HCT116 (cell line): ENCODE data around the gene MICAL1. TPM values are rescaled to one million over a fixed set of nuclear protein-coding genes. Genes with fewer than 3 reads are reported as not detected.

ENCODE experiments used
- ATAC-seq: fragments of 200-7000 bp; cut with Tn5 transposase; 2 replicates; pipeline ENCODE4 v1.9.1; 2020; ENCODE audit warnings: mild to moderate bottlenecking, moderate library complexity
- BruUV-seq: library from RNA; stranded (reverse); fragments of 400-500 nt; replicated peaks from 2 replicates; lab custom pipeline; 2021; lab: Mats Ljungman, UMichigan
- CTCF ChIA-PET: fragments of 300-600 bp; sonication (Branson Sonifier 250); formaldehyde crosslinking; loops from one replicate; lab custom pipeline; 2021; ENCODE audit warnings: antibody characterized with exemption; lab: Charles Lee
- POLR2A ChIA-PET: fragments of 300-600, 350-600 bp; sonication (Branson Sonifier 250); formaldehyde crosslinking; loops from one replicate; lab custom pipeline; 2021; ENCODE audit warnings: antibody characterized with exemption; lab: Charles Lee
- RAD21 ChIA-PET, 2 experiments: fragments of 300-600 bp; sonication (Branson Sonifier 250); formaldehyde crosslinking; loops; one replicate each; lab custom pipeline; 2023; ENCODE audit warnings: low total read pairs in 2 of 2; ENCODE audit not compliant: uncharacterized antibody in 2 of 2, unreplicated experiment in 2 of 2, low non-redundant PET in 1 of 2; lab: Charles Lee
- DNase-seq: peaks from one replicate; pipeline ENCODE4 v3.0.0-alpha.2; 2010; ENCODE audit warnings: low read depth, low spot score
- H2AFZ ChIP-seq: fragments of 200-600 bp; shearing (Covaris generic), sonication (generic); 2 replicates; pipeline ENCODE4 v1.6.1; 2017; ENCODE audit warnings: low read depth, mixed run types, mixed read lengths, antibody characterized with exemption, low read length; ENCODE audit not compliant: poor library complexity, severe bottlenecking
- H3K27ac ChIP-seq: 2 replicates; pipeline ENCODE4 v1.5.1; 2012; ENCODE audit warnings: low read depth, low read length
- H3K27me3 ChIP-seq: fragments of 200-600 bp; sonication (generic); 2 replicates; pipeline ENCODE4 v1.6.1; 2016; ENCODE audit warnings: mixed run types, low read length, mixed read lengths; ENCODE audit not compliant: insufficient read depth
- H3K36me3 ChIP-seq, 2 experiments: fragments of 200-500 bp in 1 of 2; fragments of 200-600 bp in 1 of 2; sonication (Bioruptor generic) in 1 of 2; sonication (generic) in 1 of 2; 2 replicates each; pipeline versions ENCODE4 v1.5.1 to v1.6.1; 2014 to 2016; ENCODE audit warnings: low read length in 2 of 2, inconsistent platforms in 1 of 2, mixed read lengths in 1 of 2, mixed run types in 1 of 2; ENCODE audit not compliant: insufficient read depth in 2 of 2, control insufficient read depth in 1 of 2
- H3K4me1 ChIP-seq, 2 experiments: fragments of 200-600 bp in 1 of 2; sonication (generic) in 1 of 2; 2 replicates each; pipeline versions ENCODE4 v1.5.1 to v1.6.1; 2012 to 2017; ENCODE audit warnings: low read length in 2 of 2, inconsistent platforms in 1 of 2, mild to moderate bottlenecking in 1 of 2, mixed read lengths in 1 of 2, mixed run types in 1 of 2, moderate library complexity in 1 of 2; ENCODE audit not compliant: insufficient read depth in 2 of 2, control insufficient read depth in 1 of 2
- H3K4me2 ChIP-seq: fragments of 200-600 bp; sonication (generic); 2 replicates; pipeline ENCODE4 v1.6.1; 2017; ENCODE audit warnings: mixed run types, low read length, mixed read lengths
- H3K4me3 ChIP-seq, 2 experiments: fragments of 200-600 bp in 1 of 2; sonication (generic) in 1 of 2; replicated peaks in 1 of 2; 2 replicates each; pipeline ENCODE4 v1.5.1; 2011 to 2016; ENCODE audit warnings: low read length in 2 of 2, control low read depth in 1 of 2, low read depth in 1 of 2, mild to moderate bottlenecking in 1 of 2, mixed read lengths in 1 of 2, mixed run types in 1 of 2
- H3K79me2 ChIP-seq: fragments of 200-600 bp; sonication (generic); 2 replicates; pipeline ENCODE4 v1.6.1; 2017; ENCODE audit warnings: mild to moderate bottlenecking, mixed run types, low read length, moderate library complexity, mixed read lengths; ENCODE audit not compliant: insufficient read depth
- H3K9ac ChIP-seq: fragments of 200-600 bp; sonication (generic); 2 replicates; pipeline ENCODE4 v1.6.1; 2016; ENCODE audit warnings: low read length, mixed read lengths
- H3K9me2 ChIP-seq: fragments of 200-600 bp; sonication (generic), shearing (Covaris generic); 2 replicates; pipeline ENCODE4 v1.6.1; 2017; ENCODE audit warnings: mixed run types, mild to moderate bottlenecking, moderate library complexity; ENCODE audit not compliant: insufficient read depth
- H3K9me3 ChIP-seq, 2 experiments: fragments of 200-500 bp in 1 of 2; fragments of 200-600 bp in 1 of 2; sonication (Bioruptor generic) in 1 of 2; sonication (generic) in 1 of 2; 2 replicates each; pipeline ENCODE4 v1.6.1; 2014 to 2017; ENCODE audit warnings: low read length in 2 of 2, mixed read lengths in 2 of 2, inconsistent platforms in 1 of 2, low read depth in 1 of 2, mild to moderate bottlenecking in 1 of 2, mixed run types in 1 of 2, moderate library complexity in 1 of 2; ENCODE audit not compliant: control insufficient read depth in 1 of 2, insufficient read depth in 1 of 2
- H4K20me1 ChIP-seq: fragments of 200-600 bp; sonication (generic), shearing (Covaris generic); 2 replicates; pipeline ENCODE4 v1.6.1; 2017; ENCODE audit warnings: mixed run types, mild to moderate bottlenecking, moderate library complexity; ENCODE audit not compliant: insufficient read depth
- CEBPB ChIP-seq: IDR thresholded peaks from 2 replicates; pipeline ENCODE4 v1.6.1; 2012; ENCODE audit warnings: low read depth
- CTCF ChIP-seq, 3 experiments: fragments of 200-600 bp in 1 of 3; sonication (generic) in 1 of 3; IDR thresholded peaks in 2 of 3; conservative IDR thresholded peaks in 1 of 3; 2 replicates each; pipeline ENCODE4 v1.5.1; 2012 to 2017; ENCODE audit warnings: low read depth in 2 of 3, low read length in 2 of 3, antibody characterized with exemption in 1 of 3, borderline replicate concordance in 1 of 3, control low read depth in 1 of 3, mild to moderate bottlenecking in 1 of 3, mixed read lengths in 1 of 3, mixed run types in 1 of 3, moderate library complexity in 1 of 3; ENCODE audit not compliant: insufficient read depth in 1 of 3
- EZH2 ChIP-seq: fragments of 200-600 bp; sonication (generic); IDR thresholded peaks from 2 replicates; pipeline ENCODE4 v1.6.1; 2017; ENCODE audit warnings: antibody characterized with exemption, mixed run types
- FOSL1 ChIP-seq: IDR thresholded peaks from 2 replicates; pipeline ENCODE4 v1.6.1; 2012; ENCODE audit warnings: low read depth
- JUND ChIP-seq: IDR thresholded peaks from 2 replicates; pipeline ENCODE4 v1.6.1; 2012
- POLR2AphosphoS5 ChIP-seq: IDR thresholded peaks from 2 replicates; pipeline ENCODE4 v1.6.1; 2011; ENCODE audit warnings: mild to moderate bottlenecking, low read depth, low read length, moderate library complexity
- REST ChIP-seq: IDR thresholded peaks from 2 replicates; pipeline ENCODE4 v1.6.1; 2012; ENCODE audit warnings: low read depth
- SP1 ChIP-seq: IDR thresholded peaks from 2 replicates; pipeline ENCODE4 v1.6.1; 2012; ENCODE audit warnings: low read depth
- SRF ChIP-seq: IDR thresholded peaks from 2 replicates; pipeline ENCODE4 v1.6.1; 2012; ENCODE audit warnings: low read depth
- YY1 ChIP-seq: IDR thresholded peaks from 2 replicates; pipeline ENCODE4 v1.6.1; 2011; ENCODE audit warnings: low read length, low read depth, moderate library complexity, mild to moderate bottlenecking; ENCODE audit not compliant: insufficient replicate concordance; ENCODE audit errors: extremely low read depth
- ZFX ChIP-seq: fragments of 450-650 bp; IDR thresholded peaks from 2 replicates; pipeline ENCODE4 v1.6.1; 2017
- intact Hi-C: fragments of 100-400 bp; cut with micrococcal nuclease; formaldehyde crosslinking; loops from 2 replicates; pipeline ENCODE4 v1.10.0; 2022
- total RNA-seq: library from RNA; stranded (reverse); gene quantifications from one replicate; pipeline ENCODE4 v1.2.1, GENCODE V29; 2021; ENCODE audit not compliant: unreplicated experiment

The MICAL1 gene
- total RNA-seq, 1 experiment from 2014 or later: 23.9 TPM

GRCh38 chr6:109466212-109466923, 10.8 kb upstream of the MICAL1 start:
- no peak overlapping the region for H3K9ac ChIP-seq
- H3K9me2 ChIP-seq: no peaks in the 10 kb centered on the region
- DNase-seq: no peak
- no peak overlapping the region for H3K27ac ChIP-seq
- H4K20me1 ChIP-seq: peaks cover 6% of the 10 kb centered on the region; the same call in 1 of the 2 replicates
- RAD21 ChIA-PET: no interaction called here
- CTCF ChIA-PET: no interaction called here
- H3K4me1 ChIP-seq: no peaks in the 10 kb centered on the region
- no TSS peak for BruUV-seq
- H3K9me3 ChIP-seq: no peaks in the 10 kb centered on the region
- H3K36me3 ChIP-seq: peaks cover 50 to 66% of the 10 kb centered on the region in 2 experiments; a peak in 3 of 4 replicates
- no peaks in the 10 kb centered on the region for H3K27me3 ChIP-seq
- intact Hi-C loops: no loop called here
- H3K4me3 ChIP-seq: no peak overlapping the region
- no peak overlapping the region for H2AFZ ChIP-seq
- TF ChIP-seq POLR2AphosphoS5 (no peak), FOSL1 (no peak), JUND (no peak), ZFX (no peak), CEBPB (no peak), YY1 (no peak), CTCF (IDR thresholded peaks at IDR 0.05 in 2 of 3, conservative IDR thresholded peaks at IDR 0.05 in 1 of 3; ENCODE audit: borderline replicate concordance in 1 of 3, insufficient read depth in 1 of 3, low read depth in 2 of 3, low read length in 2 of 3) (no peak), REST (no peak), SRF (no peak), SP1 (no peak), EZH2 (no peak)
- POLR2A ChIA-PET: no interaction called here
- ATAC-seq: no peak
- peaks cover 43% of the 10 kb centered on the region for H3K79me2 ChIP-seq
- no peak overlapping the region for H3K4me2 ChIP-seq
